ENCODE data around the gene CPA5.

GRCh38 chr7:130344271-130344866 is at the start of gene CPA5:
- no peak for TF ChIP-seq GABPA (IDR thresholded peaks at IDR 0.05; ENCODE audit: low read depth)
- TF ChIP-seq, protein P1, sequence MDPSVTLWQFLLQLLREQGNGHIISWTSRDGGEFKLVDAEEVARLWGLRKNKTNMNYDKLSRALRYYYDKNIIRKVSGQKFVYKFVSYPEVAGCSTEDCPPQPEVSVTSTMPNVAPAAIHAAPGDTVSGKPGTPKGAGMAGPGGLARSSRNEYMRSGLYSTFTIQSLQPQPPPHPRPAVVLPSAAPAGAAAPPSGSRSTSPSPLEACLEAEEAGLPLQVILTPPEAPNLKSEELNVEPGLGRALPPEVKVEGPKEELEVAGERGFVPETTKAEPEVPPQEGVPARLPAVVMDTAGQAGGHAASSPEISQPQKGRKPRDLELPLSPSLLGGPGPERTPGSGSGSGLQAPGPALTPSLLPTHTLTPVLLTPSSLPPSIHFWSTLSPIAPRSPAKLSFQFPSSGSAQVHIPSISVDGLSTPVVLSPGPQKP (IDR thresholded peaks at IDR 0.05; ENCODE audit: low read depth, low read length): no peak
- no peak for TF ChIP-seq RFX5 (IDR thresholded peaks at IDR 0.05; ENCODE audit: low read depth, low read length)
- TF ChIP-seq CTCF (IDR thresholded peaks at IDR 0.05 in 2 of 3, conservative IDR thresholded peaks at IDR 0.05 in 1 of 3; ENCODE audit: control insufficient read depth in 2 of 3, extremely low read depth in 1 of 3, insufficient read depth in 1 of 3, low read depth in 3 of 3, low read length in 3 of 3): no peak
- no peak for TF ChIP-seq POLR2AphosphoS5 (IDR thresholded peaks at IDR 0.05; ENCODE audit: low read length)

Data from GM12878 (cell line).